ENCODE data around the gene MANSC1. TPM values are rescaled to one million over a fixed set of nuclear protein-coding genes. Genes with fewer than 3 reads are reported as not detected.

Gene MANSC1
- total and polyA plus RNA-seq, 10 of the 15 experiments (the other 5 are each of a cell fraction or from before 2014, with no cell fraction given), result 0.02 to 0.23 (median 0.11) TPM; not detected in 2

- TF ChIP-seq PRDM15 (CRISPR knock-in tag; IDR thresholded peaks at IDR 0.05) (no peak), ETV6 (conservative IDR thresholded peaks at IDR 0.05 in 1 of 2, IDR thresholded peaks at IDR 0.05 in 1 of 2; ENCODE audit: borderline replicate concordance in 1 of 2, low read depth in 1 of 2) (no peak), MLLT1 (IDR thresholded peaks at IDR 0.05) (no peak), E2F8 (IDR thresholded peaks at IDR 0.05; ENCODE audit: low read depth, partially characterized antibody) (no peak), ZNF24 (IDR thresholded peaks at IDR 0.05) (no peak), CHD1 (IDR thresholded peaks at IDR 0.05; ENCODE audit: low read depth, low read length) (no peak), NR2C2 (IDR thresholded peaks at IDR 0.05; ENCODE audit: borderline replicate concordance, control insufficient read depth, insufficient read length, low read depth) (no peak)
Measured at GRCh38 chr12:12396694-12397093, 46.7 kb upstream of the MANSC1 start (continued).

Data from GM12878 (cell line).